HUES64 (cell line): ENCODE measurements around the gene ALG12.

ENCODE experiments used
- H3K27ac ChIP-seq: 2 replicates; pipeline ENCODE4 v1.7.0; 2013; ENCODE audit warnings: low read depth, low read length, inconsistent platforms
- H3K27me3 ChIP-seq: 2 replicates; pipeline ENCODE4 v1.6.1; 2013; ENCODE audit warnings: mild to moderate bottlenecking, low read length; ENCODE audit not compliant: insufficient read depth
- H3K36me3 ChIP-seq: 2 replicates; pipeline ENCODE4 v1.6.1; 2013; ENCODE audit warnings: mild to moderate bottlenecking, low read length; ENCODE audit not compliant: insufficient read depth
- H3K4me1 ChIP-seq: 2 replicates; pipeline ENCODE4 v1.6.1; 2013; ENCODE audit warnings: mild to moderate bottlenecking, low read length, moderate library complexity; ENCODE audit not compliant: insufficient read depth
- H3K4me3 ChIP-seq: 2 replicates; pipeline ENCODE4 v1.5.1; 2013; ENCODE audit warnings: mild to moderate bottlenecking, low read length, moderate library complexity
- H3K9ac ChIP-seq: 2 replicates; pipeline ENCODE4 v1.6.1; 2013; ENCODE audit warnings: mild to moderate bottlenecking, low read depth, low read length
- H3K9me3 ChIP-seq: 2 replicates; pipeline ENCODE4 v1.6.1; 2013; ENCODE audit warnings: low read depth, low read length; ENCODE audit not compliant: insufficient read depth
- WGBS: fragments of 150-250, 120-280 bp; methylation state at CpG from one replicate; pipeline ENCODE4 v1.1.7; 2013; ENCODE audit warnings: missing lambda C conversion rate; 5-methylcytosine and 5-hydroxymethylcytosine counted together

Gene ALG12

GRCh38 chr22:49904040-49904369 is 14.2 kb downstream of the ALG12 start:
- Histone ChIP-seq H3K4me3 (no peak overlapping the region), H3K9me3 (no peaks in the 10 kb centered on the region), H3K4me1 (no peaks in the 10 kb centered on the region), H3K27ac (no peak overlapping the region), H3K27me3 (no peaks in the 10 kb centered on the region), H3K36me3 (peaks cover 34% of the 10 kb centered on the region), H3K9ac (no peak overlapping the region)
- WGBS = 93% methylated on average over 11 of the region's 11 CpGs

GRCh38 chr22:49903322-49904039 is 14.8 kb downstream of the ALG12 start:
- peaks cover 33% of the 10 kb centered on the region for H3K36me3 ChIP-seq
- no peaks in the 10 kb centered on the region for H3K27me3 ChIP-seq
- no peaks in the 10 kb centered on the region for H3K9me3 ChIP-seq
- no peaks in the 10 kb centered on the region for H3K4me1 ChIP-seq
- H3K9ac ChIP-seq = no peak overlapping the region
- H3K27ac ChIP-seq = no peak overlapping the region
- WGBS = 94% methylated on average over 17 of the region's 17 CpGs
- H3K4me3 ChIP-seq = no peak overlapping the region

- Histone ChIP-seq H3K27ac (no peak overlapping the region), H3K9me3 (no peaks in the 10 kb centered on the region), H3K4me1 (no peaks in the 10 kb centered on the region), H3K9ac (no peak overlapping the region), H3K36me3 (peaks cover 25% of the 10 kb centered on the region), H3K27me3 (no peaks in the 10 kb centered on the region), H3K4me3 (no peak overlapping the region)
- 93% methylated on average over 11 of the region's 11 CpGs for WGBS
These were observed 16.8 kb downstream of the ALG12 start for GRCh38 chr22:49901457-49901856.

GRCh38 chr22:49900441-49901230 is 17.6 kb downstream of the ALG12 start:
- no peak overlapping the region for H3K9ac ChIP-seq
- no peaks in the 10 kb centered on the region for H3K4me1 ChIP-seq
- H3K36me3 ChIP-seq = peaks cover 25% of the 10 kb centered on the region
- WGBS = 95% methylated on average over 30 of the region's 30 CpGs
- no peak overlapping the region for H3K4me3 ChIP-seq
- no peak overlapping the region for H3K27ac ChIP-seq
- H3K27me3 ChIP-seq = no peaks in the 10 kb centered on the region
- no peaks in the 10 kb centered on the region for H3K9me3 ChIP-seq

- WGBS = 96% methylated on average over 6 of the region's 6 CpGs
- H3K4me1 ChIP-seq = no peaks in the 10 kb centered on the region
- no peak overlapping the region for H3K4me3 ChIP-seq
- no peak overlapping the region for H3K27ac ChIP-seq
- H3K9ac ChIP-seq = no peak overlapping the region
- no peaks in the 10 kb centered on the region for H3K27me3 ChIP-seq
- H3K36me3 ChIP-seq = peaks cover 25% of the 10 kb centered on the region
- no peaks in the 10 kb centered on the region for H3K9me3 ChIP-seq
These were observed 18.7 kb downstream of the ALG12 start for GRCh38 chr22:49899530-49899929.

- no peaks in the 10 kb centered on the region for H3K4me1 ChIP-seq
- H3K4me3 ChIP-seq = no peak overlapping the region
- H3K9ac ChIP-seq = no peak overlapping the region
- H3K27ac ChIP-seq = no peak overlapping the region
- H3K36me3 ChIP-seq = peaks cover 17% of the 10 kb centered on the region
- no peaks in the 10 kb centered on the region for H3K27me3 ChIP-seq
- H3K9me3 ChIP-seq = no peaks in the 10 kb centered on the region
- 97% methylated on average over 8 of the region's 8 CpGs for WGBS
These were observed 21.1 kb downstream of the ALG12 start for GRCh38 chr22:49897015-49897684.

- Histone ChIP-seq H3K9me3 (no peaks in the 10 kb centered on the region), H3K4me3 (no peak overlapping the region), H3K27ac (no peak overlapping the region), H3K4me1 (no peaks in the 10 kb centered on the region), H3K36me3 (peaks cover 11% of the 10 kb centered on the region), H3K9ac (no peak overlapping the region), H3K27me3 (no peaks in the 10 kb centered on the region)
- 93% methylated on average over 5 of the region's 5 CpGs for WGBS
These were observed 22.0 kb downstream of the ALG12 start for GRCh38 chr22:49896201-49896600.

- Histone ChIP-seq H3K9ac (no peak overlapping the region), H3K36me3 (peaks cover 25% of the 10 kb centered on the region), H3K27me3 (no peaks in the 10 kb centered on the region), H3K27ac (no peak overlapping the region), H3K9me3 (peaks cover 3% of the 10 kb centered on the region; the same call in 1 of the 2 replicates), H3K4me1 (no peaks in the 10 kb centered on the region), H3K4me3 (no peak overlapping the region)
- WGBS = 86% methylated on average over 7 of the region's 8 CpGs
These were observed 23.8 kb downstream of the ALG12 start for GRCh38 chr22:49894322-49895054.

- H3K27ac ChIP-seq = no peak overlapping the region
- no peak overlapping the region for H3K4me3 ChIP-seq
- 85% methylated on average over 4 of the region's 4 CpGs for WGBS
- H3K4me1 ChIP-seq = no peaks in the 10 kb centered on the region
- no peaks in the 10 kb centered on the region for H3K27me3 ChIP-seq
- no peak overlapping the region for H3K9ac ChIP-seq
- peaks cover 39% of the 10 kb centered on the region for H3K36me3 ChIP-seq
- peaks cover 10% of the 10 kb centered on the region; the same call in 1 of the 2 replicates for H3K9me3 ChIP-seq
These were observed 25.2 kb downstream of the ALG12 start for GRCh38 chr22:49893025-49893424.

GRCh38 chr22:49892226-49892899 is 25.9 kb downstream of the ALG12 start:
- Histone ChIP-seq H3K36me3 (peaks cover 46% of the 10 kb centered on the region), H3K4me3 (no peak overlapping the region), H3K9me3 (peaks cover 10% of the 10 kb centered on the region; the same call in 1 of the 2 replicates), H3K27me3 (no peaks in the 10 kb centered on the region), H3K27ac (no peak overlapping the region), H3K9ac (no peak overlapping the region), H3K4me1 (no peaks in the 10 kb centered on the region)
- WGBS = 94% methylated on average over 4 of the region's 4 CpGs
